K562 (cell line): Measurements from ENCODE around the gene ERFL. TPM values are rescaled to one million over a fixed set of nuclear protein-coding genes. Genes with fewer than 3 reads are reported as not detected.

ENCODE experiments used
- CHCHD3 ChIP-seq: fragments of 250-450 bp; sonication (Bioruptor Pico); IDR thresholded peaks from 2 replicates; pipeline ENCODE4 v2.1.2; 2022; ENCODE audit warnings: mild to moderate bottlenecking
- JUND ChIP-seq, 2 experiments: IDR thresholded peaks; 2 replicates in 1 of 2; 3 replicates in 1 of 2; pipeline ENCODE4 v1.6.1; 2011; ENCODE audit warnings: borderline replicate concordance in 2 of 2, low read depth in 2 of 2, low read length in 2 of 2, improper control_type of control experiment in 1 of 2, missing biosample characterization in 1 of 2, missing genetic modification characterization in 1 of 2, missing genetic modification reagents in 1 of 2
- PATZ1 ChIP-seq: fragments of 250-450 bp; sonication (Bioruptor Pico); IDR thresholded peaks from 2 replicates; pipeline ENCODE4 v1.5.0; 2020; ENCODE audit warnings: mild to moderate bottlenecking, borderline replicate concordance
- POLR2A ChIP-seq: fragments of 450-650 bp; conservative IDR thresholded peaks from 2 replicates; pipeline ENCODE4 v1.6.1; 2016
- PRPF4 ChIP-seq: fragments of 200-400 bp; formaldehyde crosslinking; IDR thresholded peaks from one replicate; pipeline ENCODE4 v1.6.1; 2017; ENCODE audit warnings: low read length, low read depth, mild to moderate bottlenecking; ENCODE audit not compliant: insufficient read depth, poor library complexity, severe bottlenecking
- RB1 ChIP-seq: fragments of 450-650 bp; IDR thresholded peaks from 2 replicates; pipeline ENCODE4 v1.6.1; 2017; ENCODE audit warnings: low read depth, mild to moderate bottlenecking
- RBFOX2 ChIP-seq: fragments of 200-400 bp; formaldehyde crosslinking; IDR thresholded peaks from 2 replicates; pipeline ENCODE4 v1.6.1; 2017; ENCODE audit warnings: low read depth, mild to moderate bottlenecking, low read length, moderate library complexity
- SMARCA5 ChIP-seq: fragments of 450-650 bp; IDR thresholded peaks from 2 replicates; pipeline ENCODE4 v1.6.1; 2016
- SP1 ChIP-seq: sonication (generic); formaldehyde crosslinking; IDR thresholded peaks from 2 replicates; pipeline ENCODE4 v1.8.1; 2022; ENCODE audit warnings: mild to moderate bottlenecking, missing genetic modification reagents
- TEAD4 ChIP-seq, 2 experiments: sonication (generic) in 1 of 2; formaldehyde crosslinking in 1 of 2; IDR thresholded peaks; 2 replicates each; pipeline versions ENCODE4 v1.6.1 to v1.8.0; 2012 to 2022; ENCODE audit warnings: borderline replicate concordance in 1 of 2, inconsistent platforms in 1 of 2, low read length in 1 of 2, mild to moderate bottlenecking in 1 of 2, missing genetic modification reagents in 1 of 2
- XRCC5 ChIP-seq: fragments of 200-400 bp; formaldehyde crosslinking; IDR thresholded peaks from 2 replicates; pipeline ENCODE4 v1.6.1; 2017; ENCODE audit warnings: low read depth, mild to moderate bottlenecking, low read length
- ZNF436 ChIP-seq: fragments of 250-450, 450-650 bp; sonication (Bioruptor Pico); formaldehyde crosslinking; IDR thresholded peaks from 2 replicates; pipeline ENCODE4 v1.7.0; 2020; ENCODE audit warnings: mild to moderate bottlenecking
- polyA plus RNA-seq, 8 experiments: library from polyadenylated mRNA; depleted of rRNA in 4 of 8; stranded (reverse) in 5 of 8; unstranded in 3 of 8; fragments of >200 nt; fragmentation: Nextera tagmentation in 2 of 8; fragmentation: Illumina TruSeq in 1 of 8; extraction: Ambion mirVana in 2 of 8; extraction: Trizol in 1 of 8; gene quantifications; 2 replicates each; pipeline versions ENCODE4 v1.2.1 to v1.2.3, GENCODE V29; 2011 to 2014; ENCODE audit warnings: inconsistent platforms in 1 of 8, missing spikeins in 1 of 8
- total RNA-seq, 7 experiments: library from RNA; depleted of rRNA in 6 of 7; stranded (reverse); fragments of >200 nt in 6 of 7; fragmentation: Illumina TruSeq in 2 of 7; extraction: Trizol in 2 of 7; gene quantifications; 2 replicates each; pipeline versions ENCODE4 v1.2.1 to v1.2.3, GENCODE V29; 2011 to 2021; ENCODE audit warnings: low replicate concordance in 1 of 7
- TF ChIP-seq, protein P1 (sequence below): fragments of 450-650 bp; IDR thresholded peaks from 2 replicates; pipeline ENCODE4 v1.6.1; 2016; ENCODE audit warnings: mild to moderate bottlenecking, moderate library complexity

ERFL gene
- total and polyA plus RNA-seq, 9 of the 15 experiments (the other 6 are each of a cell fraction or from before 2014, with no cell fraction given), result 0.07 to 0.75 (median 0.32) TPM; not detected in 4

DNA sequence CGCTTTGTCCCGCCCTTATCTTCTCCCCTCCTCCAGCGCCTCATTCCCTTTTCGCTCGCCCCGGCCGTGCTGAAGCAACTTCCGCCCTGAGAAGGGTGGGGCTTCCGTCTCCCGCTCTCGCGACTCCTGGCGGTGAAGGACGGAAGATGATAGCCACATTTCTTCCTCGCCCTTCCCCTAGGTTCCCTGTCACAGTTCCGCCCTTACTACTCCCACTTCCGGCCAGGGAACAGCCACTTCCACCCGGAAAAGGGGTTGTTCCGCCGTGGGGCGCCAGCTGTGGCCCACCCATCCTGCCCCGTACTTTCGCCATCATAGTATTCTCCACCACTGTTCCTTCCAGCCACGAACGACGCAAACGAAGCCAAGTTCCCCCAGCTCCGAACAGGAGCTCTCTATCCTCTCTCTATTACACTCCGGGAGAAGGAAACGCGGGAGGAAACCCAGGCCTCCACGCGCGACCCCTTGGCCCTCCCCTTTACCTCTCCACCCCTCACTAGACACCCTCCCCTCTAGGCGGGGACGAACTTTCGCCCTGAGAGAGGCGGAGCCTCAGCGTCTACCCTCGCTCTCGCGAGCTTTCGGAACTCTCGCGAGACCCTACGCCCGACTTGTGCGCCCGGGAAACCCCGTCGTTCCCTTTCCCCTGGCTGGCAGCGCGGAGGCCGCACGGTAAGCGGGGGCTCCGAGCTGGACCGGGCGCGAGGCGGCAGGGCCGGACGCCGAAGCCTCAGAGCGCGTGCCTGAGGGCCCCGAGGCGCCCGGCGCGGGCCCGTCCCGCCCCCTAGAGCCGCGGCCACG, 68.4 kb downstream of the ERFL start, which contains the start of gene RPS19 (continued):
- TF ChIP-seq SMARCA5 (peak; percentile 91), ZNF436 (CRISPR knock-in tag) (no peak), PATZ1 (no peak), TEAD4 (IDR thresholded peaks at IDR 0.05; ENCODE audit: low read length) (peak; percentile 13), TEAD4 (CRISPR knock-in tag; IDR thresholded peaks at IDR 0.05; ENCODE audit: borderline replicate concordance) (no peak), PRPF4 (peak; percentile 37), POLR2A (peak; percentile 97), XRCC5 (peak; percentile 58; the same call in 1 of the 2 replicates), RB1 (peak; percentile 94), RBFOX2 (peak; percentile 100), SP1 (CRISPR knock-in tag) (peak; percentile 100), CHCHD3 (no peak), JUND (IDR thresholded peaks at IDR 0.05; ENCODE audit: borderline replicate concordance, low read depth, low read length) (peak; percentile 82), JUND (tag; IDR thresholded peaks at IDR 0.05; ENCODE audit: borderline replicate concordance, low read depth, low read length) (no peak; the same call in 2 of the 3 replicates)
- TF ChIP-seq, protein P1, sequence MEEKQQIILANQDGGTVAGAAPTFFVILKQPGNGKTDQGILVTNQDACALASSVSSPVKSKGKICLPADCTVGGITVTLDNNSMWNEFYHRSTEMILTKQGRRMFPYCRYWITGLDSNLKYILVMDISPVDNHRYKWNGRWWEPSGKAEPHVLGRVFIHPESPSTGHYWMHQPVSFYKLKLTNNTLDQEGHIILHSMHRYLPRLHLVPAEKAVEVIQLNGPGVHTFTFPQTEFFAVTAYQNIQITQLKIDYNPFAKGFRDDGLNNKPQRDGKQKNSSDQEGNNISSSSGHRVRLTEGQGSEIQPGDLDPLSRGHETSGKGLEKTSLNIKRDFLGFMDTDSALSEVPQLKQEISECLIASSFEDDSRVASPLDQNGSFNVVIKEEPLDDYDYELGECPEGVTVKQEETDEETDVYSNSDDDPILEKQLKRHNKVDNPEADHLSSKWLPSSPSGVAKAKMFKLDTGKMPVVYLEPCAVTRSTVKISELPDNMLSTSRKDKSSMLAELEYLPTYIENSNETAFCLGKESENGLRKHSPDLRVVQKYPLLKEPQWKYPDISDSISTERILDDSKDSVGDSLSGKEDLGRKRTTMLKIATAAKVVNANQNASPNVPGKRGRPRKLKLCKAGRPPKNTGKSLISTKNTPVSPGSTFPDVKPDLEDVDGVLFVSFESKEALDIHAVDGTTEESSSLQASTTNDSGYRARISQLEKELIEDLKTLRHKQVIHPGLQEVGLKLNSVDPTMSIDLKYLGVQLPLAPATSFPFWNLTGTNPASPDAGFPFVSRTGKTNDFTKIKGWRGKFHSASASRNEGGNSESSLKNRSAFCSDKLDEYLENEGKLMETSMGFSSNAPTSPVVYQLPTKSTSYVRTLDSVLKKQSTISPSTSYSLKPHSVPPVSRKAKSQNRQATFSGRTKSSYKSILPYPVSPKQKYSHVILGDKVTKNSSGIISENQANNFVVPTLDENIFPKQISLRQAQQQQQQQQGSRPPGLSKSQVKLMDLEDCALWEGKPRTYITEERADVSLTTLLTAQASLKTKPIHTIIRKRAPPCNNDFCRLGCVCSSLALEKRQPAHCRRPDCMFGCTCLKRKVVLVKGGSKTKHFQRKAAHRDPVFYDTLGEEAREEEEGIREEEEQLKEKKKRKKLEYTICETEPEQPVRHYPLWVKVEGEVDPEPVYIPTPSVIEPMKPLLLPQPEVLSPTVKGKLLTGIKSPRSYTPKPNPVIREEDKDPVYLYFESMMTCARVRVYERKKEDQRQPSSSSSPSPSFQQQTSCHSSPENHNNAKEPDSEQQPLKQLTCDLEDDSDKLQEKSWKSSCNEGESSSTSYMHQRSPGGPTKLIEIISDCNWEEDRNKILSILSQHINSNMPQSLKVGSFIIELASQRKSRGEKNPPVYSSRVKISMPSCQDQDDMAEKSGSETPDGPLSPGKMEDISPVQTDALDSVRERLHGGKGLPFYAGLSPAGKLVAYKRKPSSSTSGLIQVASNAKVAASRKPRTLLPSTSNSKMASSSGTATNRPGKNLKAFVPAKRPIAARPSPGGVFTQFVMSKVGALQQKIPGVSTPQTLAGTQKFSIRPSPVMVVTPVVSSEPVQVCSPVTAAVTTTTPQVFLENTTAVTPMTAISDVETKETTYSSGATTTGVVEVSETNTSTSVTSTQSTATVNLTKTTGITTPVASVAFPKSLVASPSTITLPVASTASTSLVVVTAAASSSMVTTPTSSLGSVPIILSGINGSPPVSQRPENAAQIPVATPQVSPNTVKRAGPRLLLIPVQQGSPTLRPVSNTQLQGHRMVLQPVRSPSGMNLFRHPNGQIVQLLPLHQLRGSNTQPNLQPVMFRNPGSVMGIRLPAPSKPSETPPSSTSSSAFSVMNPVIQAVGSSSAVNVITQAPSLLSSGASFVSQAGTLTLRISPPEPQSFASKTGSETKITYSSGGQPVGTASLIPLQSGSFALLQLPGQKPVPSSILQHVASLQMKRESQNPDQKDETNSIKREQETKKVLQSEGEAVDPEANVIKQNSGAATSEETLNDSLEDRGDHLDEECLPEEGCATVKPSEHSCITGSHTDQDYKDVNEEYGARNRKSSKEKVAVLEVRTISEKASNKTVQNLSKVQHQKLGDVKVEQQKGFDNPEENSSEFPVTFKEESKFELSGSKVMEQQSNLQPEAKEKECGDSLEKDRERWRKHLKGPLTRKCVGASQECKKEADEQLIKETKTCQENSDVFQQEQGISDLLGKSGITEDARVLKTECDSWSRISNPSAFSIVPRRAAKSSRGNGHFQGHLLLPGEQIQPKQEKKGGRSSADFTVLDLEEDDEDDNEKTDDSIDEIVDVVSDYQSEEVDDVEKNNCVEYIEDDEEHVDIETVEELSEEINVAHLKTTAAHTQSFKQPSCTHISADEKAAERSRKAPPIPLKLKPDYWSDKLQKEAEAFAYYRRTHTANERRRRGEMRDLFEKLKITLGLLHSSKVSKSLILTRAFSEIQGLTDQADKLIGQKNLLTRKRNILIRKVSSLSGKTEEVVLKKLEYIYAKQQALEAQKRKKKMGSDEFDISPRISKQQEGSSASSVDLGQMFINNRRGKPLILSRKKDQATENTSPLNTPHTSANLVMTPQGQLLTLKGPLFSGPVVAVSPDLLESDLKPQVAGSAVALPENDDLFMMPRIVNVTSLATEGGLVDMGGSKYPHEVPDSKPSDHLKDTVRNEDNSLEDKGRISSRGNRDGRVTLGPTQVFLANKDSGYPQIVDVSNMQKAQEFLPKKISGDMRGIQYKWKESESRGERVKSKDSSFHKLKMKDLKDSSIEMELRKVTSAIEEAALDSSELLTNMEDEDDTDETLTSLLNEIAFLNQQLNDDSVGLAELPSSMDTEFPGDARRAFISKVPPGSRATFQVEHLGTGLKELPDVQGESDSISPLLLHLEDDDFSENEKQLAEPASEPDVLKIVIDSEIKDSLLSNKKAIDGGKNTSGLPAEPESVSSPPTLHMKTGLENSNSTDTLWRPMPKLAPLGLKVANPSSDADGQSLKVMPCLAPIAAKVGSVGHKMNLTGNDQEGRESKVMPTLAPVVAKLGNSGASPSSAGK, result no peak
